LNCAP (cell line): ENCODE results near the gene FSD1L.

Experiments used
- CTCF ChIP-seq: fragments of 450-650 bp; IDR thresholded peaks from 2 replicates; pipeline ENCODE4 v1.5.1; 2017; ENCODE audit warnings: mild to moderate bottlenecking

FSD1L gene

DNA sequence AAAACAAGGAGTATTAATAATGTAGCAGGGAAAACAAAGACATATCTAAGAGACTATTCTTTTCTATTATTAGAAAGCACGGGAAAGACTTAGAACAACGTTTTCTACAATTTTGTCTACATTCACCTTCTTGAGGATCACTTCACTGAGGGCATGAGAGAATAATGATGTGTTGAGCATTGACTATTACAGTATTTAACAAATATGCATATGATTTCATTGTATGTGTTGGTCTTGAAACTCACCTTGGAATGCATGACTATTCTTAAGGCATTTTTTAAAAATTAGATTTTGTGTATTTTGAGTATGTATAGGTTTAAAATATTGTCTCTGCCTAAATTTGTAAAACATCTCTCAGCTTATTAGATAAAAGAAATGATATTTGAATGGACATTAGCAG, 1.2 kb downstream of the FSD1L start:
- no peak for TF ChIP-seq CTCF

GRCh38 chr9:105452185-105452584, 4.4 kb downstream of the FSD1L start:
- no peak for TF ChIP-seq CTCF

- TF ChIP-seq CTCF: no peak
These were observed 8.1 kb downstream of the FSD1L start for GRCh38 chr9:105455836-105456475.

GRCh38 chr9:105457560-105458294, 9.9 kb downstream of the FSD1L start:
- TF ChIP-seq CTCF: no peak

DNA sequence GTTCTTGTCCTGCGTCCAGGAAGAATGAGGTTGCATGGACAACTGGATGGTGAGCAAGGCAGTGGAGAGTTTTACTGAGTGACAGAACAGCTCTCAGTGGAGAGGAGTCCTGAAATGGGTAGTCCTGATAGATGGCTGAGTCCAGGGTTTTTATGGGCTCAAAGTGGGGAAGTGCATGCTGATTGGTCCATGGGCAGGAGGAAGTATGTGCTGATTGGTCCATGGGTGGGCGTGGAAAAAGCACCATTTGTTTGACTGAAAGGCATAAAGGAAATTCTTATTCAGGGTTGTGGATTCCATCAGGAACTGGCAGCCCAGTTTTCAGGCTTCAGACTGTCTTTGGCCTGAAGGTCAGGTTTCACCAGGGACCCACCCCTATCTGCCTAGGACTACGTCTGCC, 10.6 kb downstream of the FSD1L start:
- TF ChIP-seq CTCF: no peak

DNA sequence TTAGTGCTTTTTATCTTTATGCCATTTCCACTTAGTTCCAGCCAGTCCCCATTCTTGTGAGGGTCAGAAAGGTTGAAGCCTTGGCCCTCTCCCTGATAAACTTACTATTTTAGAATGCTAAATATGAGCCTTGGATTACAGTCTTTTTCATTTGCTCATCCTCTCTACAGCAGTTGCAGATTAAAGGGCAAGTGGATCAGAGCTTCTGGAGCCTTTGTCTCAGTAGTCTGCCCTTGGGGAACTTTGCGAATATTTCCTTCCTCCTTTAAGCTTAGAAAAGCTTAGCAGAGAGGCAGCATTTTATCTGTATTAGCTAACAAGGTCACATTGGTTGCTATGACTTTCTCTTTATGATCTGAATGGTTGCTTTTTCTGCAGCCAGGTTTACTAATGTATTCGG, 11.5 kb downstream of the FSD1L start:
- no peak for TF ChIP-seq CTCF

DNA sequence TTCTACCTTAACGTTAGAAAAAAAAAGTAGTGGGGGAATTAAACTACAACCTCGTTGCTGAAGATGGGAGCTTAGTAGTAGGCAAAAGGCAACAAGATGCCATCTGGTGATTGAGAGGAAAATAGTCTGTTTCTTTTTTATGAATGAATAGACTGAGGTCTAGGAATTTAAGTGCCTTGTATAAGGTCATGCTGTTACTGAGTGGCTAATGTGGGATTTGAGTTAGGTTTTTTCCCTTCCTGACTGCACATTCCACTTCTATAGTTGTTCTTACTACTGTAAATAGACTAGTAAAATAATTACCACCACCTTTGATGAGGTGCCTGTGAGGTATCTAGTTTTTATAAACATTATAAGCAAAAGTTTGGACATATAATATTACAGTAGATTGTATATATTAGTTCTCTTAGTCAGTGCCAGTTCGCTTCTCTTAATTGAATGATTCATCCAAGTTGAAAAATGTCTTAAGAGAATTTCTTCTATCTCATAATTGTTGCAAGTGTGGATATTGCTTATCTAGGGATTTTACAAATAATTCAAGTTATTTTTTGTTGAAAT, 19.1 kb downstream of the FSD1L start:
- no peak for TF ChIP-seq CTCF
